Measurements from ENCODE around the gene UBE4B.
"Not testable (repeated sequence)": the region's sequence is repeated elsewhere in the genome, so short reads cannot be mapped to it uniquely, and the experiment has no call there.

UBE4B gene

GRCh38 chr1:10200620-10201019 lies 167.9 kb downstream of the UBE4B start:
- no peak for TF ChIP-seq CTCF (IDR thresholded peaks at IDR 0.05; ENCODE audit: low read depth, low read length)
- DNase-seq (ENCODE audit: extremely low read depth, low read depth) = no peak

- DNase-seq (ENCODE audit: extremely low read depth, low read depth) = no peak
- no peak for TF ChIP-seq CTCF (IDR thresholded peaks at IDR 0.05; ENCODE audit: low read depth, low read length)
Measured at GRCh38 chr1:10204003-10204642, 171.4 kb downstream of the UBE4B start.

- DNase-seq (ENCODE audit: extremely low read depth, low read depth) = not testable (repeated sequence)
Measured at GRCh38 chr1:10205206-10205605, 172.4 kb downstream of the UBE4B start.

- DNase-seq (ENCODE audit: extremely low read depth, low read depth) = no peak
- TF ChIP-seq CTCF (IDR thresholded peaks at IDR 0.05; ENCODE audit: low read depth, low read length) = no peak
Measured at GRCh38 chr1:10207810-10208209, 175.1 kb downstream of the UBE4B start.

- no peak for TF ChIP-seq CTCF (IDR thresholded peaks at IDR 0.05; ENCODE audit: low read depth, low read length)
- no peak for DNase-seq (ENCODE audit: extremely low read depth, low read depth)
Measured at GRCh38 chr1:10208537-10208936, 175.8 kb downstream of the UBE4B start.

GRCh38 chr1:10209590-10209904 lies 176.8 kb downstream of the UBE4B start:
- no peak for DNase-seq (ENCODE audit: extremely low read depth, low read depth)
- TF ChIP-seq CTCF (IDR thresholded peaks at IDR 0.05; ENCODE audit: low read depth, low read length) = no peak

- DNase-seq (ENCODE audit: extremely low read depth, low read depth) = peak; percentile 98
- TF ChIP-seq CTCF (IDR thresholded peaks at IDR 0.05; ENCODE audit: low read depth, low read length) = peak; percentile 85
Measured at GRCh38 chr1:10209905-10210810, 177.4 kb downstream of the UBE4B start, which contains the start of gene KIF1B. Gene KIF1B, plus strand, starts transcription at chr1:10210570. Its CDS starts 21,759 bp downstream, at chr1:10232329.
